ENCODE data around the gene SRPK1. TPM values are rescaled to one million over a fixed set of nuclear protein-coding genes. Genes with fewer than 3 reads are reported as not detected.

SRPK1 gene
- total and polyA plus RNA-seq, 7 donors, result 17.4 to 47.9 (median 36.6) TPM

- no peak for DNase-seq
- no peak for TF ChIP-seq CTCF (IDR thresholded peaks at IDR 0.05)
- no peak for TF ChIP-seq POLR2A (IDR thresholded peaks at IDR 0.05)
- no peak for TF ChIP-seq POLR2AphosphoS5 (IDR thresholded peaks at IDR 0.05)
- no peak for TF ChIP-seq EP300 (IDR thresholded peaks at IDR 0.05)
- Histone ChIP-seq H3K4me1 (no peaks in the 10 kb centered on the region), H3K36me3 (no peaks in the 10 kb centered on the region), H3K9me3 (no peaks in the 10 kb centered on the region), H3K27ac (no peak overlapping the region), H3K27me3 (peaks cover 0 to 7% (median 0%) of the 10 kb centered on the region in 3 donors), H3K4me3 (no peak overlapping the region)
- WGBS, 2 donors, result 91 to 94% methylated on average over 5 of the region's 5 CpGs
- intact Hi-C loops (cut with DNase I), result no loop called here
These were observed 34.6 kb upstream of the SRPK1 start for GRCh38 chr6:35955521-35955920.

GRCh38 chr6:35955071-35955470, 34.2 kb upstream of the SRPK1 start:
- Histone ChIP-seq H3K27me3 (peaks cover 0 to 3% (median 0%) of the 10 kb centered on the region in 3 donors), H3K4me3 (no peak overlapping the region), H3K9me3 (no peaks in the 10 kb centered on the region), H3K27ac (no peak overlapping the region), H3K36me3 (no peaks in the 10 kb centered on the region), H3K4me1 (no peaks in the 10 kb centered on the region)
- DNase-seq, result no peak
- TF ChIP-seq CTCF (IDR thresholded peaks at IDR 0.05), result no peak
- 95 to 97% methylated on average over 8 of the region's 8 CpGs for WGBS, 2 donors
- intact Hi-C loops (cut with DNase I), result no loop called here

- no peak for DNase-seq
- no peaks in the 10 kb centered on the region for H3K4me1 ChIP-seq
- TF ChIP-seq POLR2A (IDR thresholded peaks at IDR 0.05) (no peak), POLR2AphosphoS5 (IDR thresholded peaks at IDR 0.05) (no peak), CTCF (IDR thresholded peaks at IDR 0.05) (no peak), EP300 (IDR thresholded peaks at IDR 0.05) (no peak)
- H3K4me3 ChIP-seq, result no peak overlapping the region
- H3K9me3 ChIP-seq, result no peaks in the 10 kb centered on the region
- H3K36me3 ChIP-seq, result no peaks in the 10 kb centered on the region
- intact Hi-C loops (cut with DNase I), result no loop called here
- no peak overlapping the region for H3K27ac ChIP-seq
- 69 to 88% methylated on average over 7 of the region's 7 CpGs for WGBS, 2 donors
- H3K27me3 ChIP-seq, result no peaks in the 10 kb centered on the region
These were observed 33.4 kb upstream of the SRPK1 start for GRCh38 chr6:35954333-35954732.

- Histone ChIP-seq H3K27me3 (no peaks in the 10 kb centered on the region), H3K9me3 (no peaks in the 10 kb centered on the region), H3K36me3 (no peaks in the 10 kb centered on the region), H3K27ac (no peak overlapping the region), H3K4me1 (no peaks in the 10 kb centered on the region), H3K4me3 (no peak overlapping the region)
- WGBS, 2 donors, result 90% methylated on average over 1 of the region's 1 CpG
- intact Hi-C loops (cut with DNase I), result no loop called here
- no peak for DNase-seq
- no peak for TF ChIP-seq POLR2AphosphoS5 (IDR thresholded peaks at IDR 0.05)
These were observed 27.8 kb upstream of the SRPK1 start for GRCh38 chr6:35948725-35949124.

GRCh38 chr6:35945650-35946025, 24.7 kb upstream of the SRPK1 start:
- no peak for DNase-seq
- 65 to 90% methylated on average over 1 of the region's 1 CpG for WGBS, 2 donors
- Histone ChIP-seq H3K4me3 (no peak overlapping the region), H3K36me3 (no peaks in the 10 kb centered on the region), H3K27ac (no peak overlapping the region), H3K4me1 (no peaks in the 10 kb centered on the region), H3K9me3 (no peaks in the 10 kb centered on the region), H3K27me3 (no peaks in the 10 kb centered on the region)
- intact Hi-C loops (cut with DNase I), result no loop called here
- no peak for TF ChIP-seq EP300 (IDR thresholded peaks at IDR 0.05)
- TF ChIP-seq POLR2A (IDR thresholded peaks at IDR 0.05), result no peak

GRCh38 chr6:35943390-35943789, 22.5 kb upstream of the SRPK1 start:
- DNase-seq, result no peak
- no peak overlapping the region for H3K4me3 ChIP-seq
- TF ChIP-seq POLR2AphosphoS5 (IDR thresholded peaks at IDR 0.05), result no peak
- TF ChIP-seq POLR2A (IDR thresholded peaks at IDR 0.05), result no peak
- TF ChIP-seq EP300 (IDR thresholded peaks at IDR 0.05), result no peak
- TF ChIP-seq CTCF (IDR thresholded peaks at IDR 0.05), result no peak
- no peaks in the 10 kb centered on the region for H3K4me1 ChIP-seq
- no peaks in the 10 kb centered on the region for H3K27me3 ChIP-seq
- no peaks in the 10 kb centered on the region for H3K9me3 ChIP-seq
- WGBS, 2 donors, result 79 to 93% methylated on average over 1 of the region's 1 CpG
- H3K36me3 ChIP-seq, result no peaks in the 10 kb centered on the region
- H3K27ac ChIP-seq, result no peak overlapping the region
- intact Hi-C loops (cut with DNase I), result no loop called here

All from sigmoid colon (tissue), 7 donors.